PC-9 (cell line): Measurements from ENCODE around the gene AOPEP. TPM values are rescaled to one million over a fixed set of nuclear protein-coding genes. Genes with fewer than 3 reads are reported as not detected.

Experiments
- BruUV-seq: library from RNA; stranded (reverse); fragments of 400-500 nt; replicated peaks from 2 replicates; lab custom pipeline; 2021; lab: Mats Ljungman, UMichigan
- CTCF ChIA-PET: fragments of 300-600 bp; sonication (Branson Sonifier 250); formaldehyde crosslinking; loops from one replicate; lab custom pipeline; 2022; ENCODE audit warnings: antibody characterized with exemption; lab: Charles Lee
- POLR2A ChIA-PET: fragments of 300-600 bp; sonication (Branson Sonifier 250); formaldehyde crosslinking; loops from one replicate; lab custom pipeline; 2022; ENCODE audit warnings: antibody characterized with exemption; ENCODE audit not compliant: unreplicated experiment; lab: Charles Lee
- DNase-seq, 2 experiments: peaks; one replicate each; pipeline versions ENCODE4 v3.0.0 to v3.0.0-alpha.2; 2015 to 2022; ENCODE audit warnings: mixed read lengths in 1 of 2
- H2AFZ ChIP-seq: fragments of 200-600 bp; sonication (generic); 2 replicates; pipeline ENCODE4 v1.8.1; 2017; ENCODE audit warnings: antibody characterized with exemption
- H3F3A ChIP-seq: fragments of 200-600 bp; sonication (generic); 2 replicates; pipeline ENCODE4 v1.8.1; 2017; ENCODE audit warnings: antibody characterized with exemption, mild to moderate bottlenecking, low read depth; ENCODE audit not compliant: insufficient read depth
- H3K27ac ChIP-seq: fragments of 200-600 bp; sonication (generic); 2 replicates; pipeline ENCODE4 v1.6.1; 2016; ENCODE audit warnings: mixed run types
- H3K27me3 ChIP-seq: fragments of 200-600 bp; sonication (generic); 2 replicates; pipeline ENCODE4 v1.6.1; 2016; ENCODE audit warnings: low read depth, mixed run types; ENCODE audit not compliant: insufficient read depth
- H3K36me3 ChIP-seq: fragments of 200-600 bp; sonication (generic); 2 replicates; pipeline ENCODE4 v1.6.1; 2016; ENCODE audit warnings: low read depth, mixed run types
- H3K4me1 ChIP-seq: fragments of 200-600 bp; sonication (generic); replicated peaks from 2 replicates; pipeline ENCODE4 v1.6.1; 2016; ENCODE audit warnings: mixed run types; ENCODE audit not compliant: insufficient read depth
- H3K4me2 ChIP-seq: fragments of 200-600 bp; sonication (generic); 2 replicates; pipeline ENCODE4 v1.6.1; 2017; ENCODE audit warnings: mixed run types
- H3K4me3 ChIP-seq: fragments of 200-600 bp; sonication (generic); 2 replicates; pipeline ENCODE4 v1.6.1; 2016; ENCODE audit warnings: mixed run types
- H3K79me2 ChIP-seq: fragments of 200-600 bp; sonication (generic); 2 replicates; pipeline ENCODE4 v1.6.1; 2017; ENCODE audit warnings: low read depth, mixed run types
- H3K9me2 ChIP-seq: fragments of 200-600 bp; sonication (generic); 2 replicates; pipeline ENCODE4 v1.8.1; 2017; ENCODE audit warnings: mild to moderate bottlenecking; ENCODE audit not compliant: insufficient read depth
- H3K9me3 ChIP-seq: fragments of 200-600 bp; sonication (generic); 2 replicates; pipeline ENCODE4 v1.8.1; 2016; ENCODE audit warnings: low read depth; ENCODE audit not compliant: insufficient read depth
- H4K20me1 ChIP-seq: fragments of 200-600 bp; sonication (generic); 2 replicates; pipeline ENCODE4 v1.8.1; 2017; ENCODE audit not compliant: insufficient read depth
- EZH2 ChIP-seq: fragments of 200-600 bp; sonication (generic); IDR thresholded peaks from 2 replicates; pipeline ENCODE4 v1.8.0; 2017; ENCODE audit warnings: antibody characterized with exemption, low read depth
- intact Hi-C: fragments of 100-400 bp; cut with micrococcal nuclease; formaldehyde crosslinking; loops from one replicate; pipeline ENCODE4 v1.10.0; 2022; ENCODE audit not compliant: unreplicated experiment
- total RNA-seq: library from RNA; stranded (reverse); gene quantifications from 2 replicates; pipeline ENCODE4 v1.2.3, GENCODE V29; 2021
- TF ChIP-seq, protein P1 (sequence below): fragments of 200-600 bp; sonication (generic); conservative IDR thresholded peaks from 2 replicates; pipeline ENCODE4 v1.6.1; 2017; ENCODE audit warnings: mixed run types, antibody characterized with exemption, mild to moderate bottlenecking, moderate library complexity

AOPEP gene
- total RNA-seq, 1 experiment from 2014 or later: 90.0 TPM

DNA sequence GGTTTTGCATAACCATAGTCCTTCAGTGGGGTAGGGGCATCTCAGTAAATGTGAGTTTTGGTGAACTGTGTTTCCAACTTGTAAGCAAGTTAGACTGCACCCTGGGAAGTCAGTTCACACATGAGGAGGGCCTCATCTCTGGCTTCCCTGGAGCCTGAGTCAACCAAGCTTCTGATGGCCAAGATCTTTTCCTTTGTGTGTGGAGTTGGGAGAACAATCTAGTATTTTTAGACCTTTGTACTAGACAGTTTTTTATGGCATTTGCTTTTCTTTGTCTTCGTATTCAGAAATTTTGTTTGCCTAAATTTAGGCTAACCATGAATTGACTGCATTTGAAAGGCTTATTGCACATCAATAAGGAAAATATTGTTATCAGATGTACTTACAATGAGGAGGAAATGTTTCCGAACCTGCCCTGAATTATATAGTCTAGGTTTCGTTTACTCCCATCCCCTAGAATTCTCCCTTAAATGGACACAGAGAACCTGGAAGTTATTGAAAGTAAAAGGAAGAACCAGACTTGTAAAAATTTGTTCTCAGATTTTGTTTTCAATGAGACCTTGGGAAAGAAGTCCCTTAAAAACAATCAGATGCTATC lies 204.6 kb downstream of the AOPEP start:
- peaks cover 16% of the 10 kb centered on the region; the same call in 1 of the 2 replicates for H3F3A ChIP-seq
- no peak overlapping the region for H3K4me2 ChIP-seq
- no peak for TF ChIP-seq EZH2
- TF ChIP-seq, protein P1, sequence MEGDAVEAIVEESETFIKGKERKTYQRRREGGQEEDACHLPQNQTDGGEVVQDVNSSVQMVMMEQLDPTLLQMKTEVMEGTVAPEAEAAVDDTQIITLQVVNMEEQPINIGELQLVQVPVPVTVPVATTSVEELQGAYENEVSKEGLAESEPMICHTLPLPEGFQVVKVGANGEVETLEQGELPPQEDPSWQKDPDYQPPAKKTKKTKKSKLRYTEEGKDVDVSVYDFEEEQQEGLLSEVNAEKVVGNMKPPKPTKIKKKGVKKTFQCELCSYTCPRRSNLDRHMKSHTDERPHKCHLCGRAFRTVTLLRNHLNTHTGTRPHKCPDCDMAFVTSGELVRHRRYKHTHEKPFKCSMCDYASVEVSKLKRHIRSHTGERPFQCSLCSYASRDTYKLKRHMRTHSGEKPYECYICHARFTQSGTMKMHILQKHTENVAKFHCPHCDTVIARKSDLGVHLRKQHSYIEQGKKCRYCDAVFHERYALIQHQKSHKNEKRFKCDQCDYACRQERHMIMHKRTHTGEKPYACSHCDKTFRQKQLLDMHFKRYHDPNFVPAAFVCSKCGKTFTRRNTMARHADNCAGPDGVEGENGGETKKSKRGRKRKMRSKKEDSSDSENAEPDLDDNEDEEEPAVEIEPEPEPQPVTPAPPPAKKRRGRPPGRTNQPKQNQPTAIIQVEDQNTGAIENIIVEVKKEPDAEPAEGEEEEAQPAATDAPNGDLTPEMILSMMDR: no peak
- H3K9me2 ChIP-seq: no peaks in the 10 kb centered on the region
- ChIA-PET POLR2A (interaction anchor here (0.6 kb wide), 2 partner anchors 20 to 161 kb away, joined by 4 to 7 read pairs; no protein-coding TSS in a partner anchor), CTCF (no interaction called here)
- no peaks in the 10 kb centered on the region for H3K27me3 ChIP-seq
- no peak overlapping the region for H3K4me3 ChIP-seq
- H2AFZ ChIP-seq: no peak overlapping the region
- H3K4me1 ChIP-seq: peaks cover 9% of the 10 kb centered on the region
- H3K9me3 ChIP-seq: no peaks in the 10 kb centered on the region
- peaks cover 6% of the 10 kb centered on the region; the same call in 1 of the 2 replicates for H3K36me3 ChIP-seq
- H3K27ac ChIP-seq: no peak overlapping the region
- no peak for DNase-seq
- no peaks in the 10 kb centered on the region for H4K20me1 ChIP-seq
- no peaks in the 10 kb centered on the region for H3K79me2 ChIP-seq
- BruUV-seq: no TSS peak
- intact Hi-C loops: no loop called here

DNA sequence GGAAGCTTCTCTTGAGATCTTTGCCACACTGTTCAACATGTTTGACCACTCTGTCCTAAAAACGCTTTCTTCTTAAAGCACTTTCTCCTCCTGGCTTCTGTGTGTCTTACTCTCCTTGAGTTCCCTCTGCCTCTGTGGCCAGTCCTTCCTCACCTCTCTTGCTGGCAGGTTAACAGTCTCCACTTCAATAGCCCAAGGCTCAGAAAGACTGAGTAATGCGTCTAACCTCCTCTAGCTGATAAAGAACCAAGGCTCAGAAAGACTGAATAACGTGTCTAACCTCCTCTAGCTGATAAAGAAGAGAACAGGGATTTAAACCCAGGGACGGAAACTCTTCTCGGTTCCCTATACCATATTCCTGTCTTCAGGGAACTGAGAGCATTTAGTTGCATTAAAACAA lies 205.2 kb downstream of the AOPEP start:
- no TSS peak for BruUV-seq
- Histone ChIP-seq H3K4me1 (peaks cover 3% of the 10 kb centered on the region; the same call in 1 of the 2 replicates), H3K27ac (0 out of 2 replicates have a peak overlapping the region, but pooled peaks have one; percentile 17), H2AFZ (no peak overlapping the region), H3K79me2 (no peaks in the 10 kb centered on the region), H3K4me3 (no peak overlapping the region), H3K36me3 (peaks cover 6% of the 10 kb centered on the region; the same call in 1 of the 2 replicates), H3K9me3 (no peaks in the 10 kb centered on the region), H3K27me3 (no peaks in the 10 kb centered on the region), H4K20me1 (no peaks in the 10 kb centered on the region), H3F3A (peaks cover 15% of the 10 kb centered on the region; the same call in 1 of the 2 replicates), H3K9me2 (no peaks in the 10 kb centered on the region), H3K4me2 (no peak overlapping the region)
- ChIA-PET CTCF (interaction anchor here (0.7 kb wide), 1 partner anchor 38 kb away, joined by 10 read pairs; no protein-coding TSS in a partner anchor), POLR2A (interaction anchor here (0.6 kb wide), 1 partner anchor 76 kb away, joined by 5 read pairs; no protein-coding TSS in a partner anchor)
- DNase-seq: no peak
- TF ChIP-seq, protein P1: no peak
- TF ChIP-seq EZH2: no peak
- intact Hi-C loops: no loop called here

DNA sequence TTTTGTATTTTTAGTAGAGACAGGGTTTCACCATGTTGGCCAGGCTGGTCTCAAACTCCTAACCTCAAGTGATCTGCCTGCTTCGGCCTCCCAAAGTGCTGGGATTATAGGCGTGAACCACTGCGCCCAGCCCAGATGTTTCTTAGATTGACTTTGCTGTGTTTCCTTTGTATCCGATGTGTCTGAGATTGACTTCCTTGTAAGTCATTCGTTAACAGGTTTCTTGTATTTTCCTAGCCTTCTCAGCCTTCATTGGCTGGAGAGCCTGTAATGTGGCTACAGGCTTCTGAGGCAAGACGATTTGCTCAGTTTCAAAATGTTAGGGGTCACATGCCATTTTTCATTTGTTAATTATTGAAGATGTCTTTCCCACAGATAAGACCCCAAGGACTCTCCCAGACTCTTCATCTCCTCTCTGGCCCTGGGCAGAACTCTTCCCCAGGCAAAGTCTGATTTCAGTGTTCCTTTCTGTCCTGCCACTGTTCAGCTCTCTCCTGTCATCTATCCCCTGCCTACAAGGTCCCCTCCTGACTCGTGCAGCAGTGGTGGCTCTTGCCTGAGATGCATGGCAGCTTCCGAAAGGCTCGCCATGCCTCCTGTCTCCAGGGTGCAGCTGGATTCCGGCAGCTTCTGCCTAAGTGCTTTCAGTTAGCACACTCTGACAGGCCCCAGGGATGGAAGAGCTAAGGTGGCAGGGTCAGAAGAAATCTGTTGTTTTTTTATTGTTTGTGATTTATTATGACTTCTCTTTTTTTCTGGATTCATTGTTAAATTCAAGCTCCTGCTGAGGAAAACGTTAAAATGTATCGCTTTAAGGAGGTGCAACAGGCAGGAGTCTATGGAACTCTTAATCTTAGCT lies 206.4 kb downstream of the AOPEP start:
- no peak for DNase-seq
- Histone ChIP-seq H3K4me2 (no peak overlapping the region), H3K9me3 (no peaks in the 10 kb centered on the region), H3K79me2 (no peaks in the 10 kb centered on the region), H3K4me3 (no peak overlapping the region), H4K20me1 (no peaks in the 10 kb centered on the region), H3K4me1 (peaks cover 11% of the 10 kb centered on the region), H3K9me2 (no peaks in the 10 kb centered on the region), H3K36me3 (peaks cover 6% of the 10 kb centered on the region; the same call in 1 of the 2 replicates), H3K27ac (no peak overlapping the region), H2AFZ (no peak overlapping the region), H3K27me3 (no peaks in the 10 kb centered on the region), H3F3A (peaks cover 20% of the 10 kb centered on the region; the same call in 1 of the 2 replicates)
- TF ChIP-seq EZH2: no peak
- TF ChIP-seq, protein P1: no peak
- no TSS peak for BruUV-seq
- intact Hi-C loops: no loop called here
- POLR2A ChIA-PET: interaction anchor here (0.6 kb wide), 1 partner anchor 40 kb away, joined by 8 read pairs; no protein-coding TSS in a partner anchor
- CTCF ChIA-PET: no interaction called here
